ENCODE data around the gene ZBTB9. TPM values are rescaled to one million over a fixed set of nuclear protein-coding genes. Genes with fewer than 3 reads are reported as not detected.

Gene ZBTB9
- total RNA-seq, 1 experiment from 2014 or later = 19.4 TPM

DNA sequence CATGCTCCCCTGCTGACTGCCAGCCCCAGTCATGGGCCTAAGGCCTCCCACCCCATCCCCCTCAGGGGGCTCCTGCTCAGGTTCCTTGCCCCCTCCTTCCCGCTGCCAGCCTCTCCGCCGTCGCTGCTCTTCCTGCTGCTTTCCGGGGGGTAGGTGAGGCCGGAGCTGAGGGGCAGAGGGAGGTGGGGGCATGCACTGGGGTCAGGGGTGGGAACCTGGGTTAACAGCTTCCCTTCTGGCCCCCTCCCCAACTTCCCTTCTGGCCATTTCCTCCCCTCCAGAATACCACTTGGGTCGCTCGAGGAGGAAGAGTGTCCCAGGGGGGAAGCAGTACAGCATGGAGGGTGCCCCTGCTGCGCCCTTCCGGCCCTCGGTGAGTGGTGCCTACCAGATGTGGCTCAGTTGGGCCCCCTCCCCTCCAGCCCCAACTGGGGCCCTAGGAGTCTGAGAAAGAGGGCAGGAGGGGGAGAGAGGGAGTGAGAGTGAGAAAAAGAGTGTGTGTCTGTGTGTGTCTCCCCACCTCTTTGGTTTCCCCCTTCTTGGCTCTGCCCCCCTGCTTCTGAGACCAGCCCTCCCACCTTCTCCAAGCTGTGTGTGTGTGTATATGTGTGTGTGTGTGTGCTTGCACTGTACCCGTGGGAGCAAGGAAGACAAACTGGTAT is 22.4 kb upstream of the ZBTB9 start (continued):
- TF ChIP-seq, protein P1, sequence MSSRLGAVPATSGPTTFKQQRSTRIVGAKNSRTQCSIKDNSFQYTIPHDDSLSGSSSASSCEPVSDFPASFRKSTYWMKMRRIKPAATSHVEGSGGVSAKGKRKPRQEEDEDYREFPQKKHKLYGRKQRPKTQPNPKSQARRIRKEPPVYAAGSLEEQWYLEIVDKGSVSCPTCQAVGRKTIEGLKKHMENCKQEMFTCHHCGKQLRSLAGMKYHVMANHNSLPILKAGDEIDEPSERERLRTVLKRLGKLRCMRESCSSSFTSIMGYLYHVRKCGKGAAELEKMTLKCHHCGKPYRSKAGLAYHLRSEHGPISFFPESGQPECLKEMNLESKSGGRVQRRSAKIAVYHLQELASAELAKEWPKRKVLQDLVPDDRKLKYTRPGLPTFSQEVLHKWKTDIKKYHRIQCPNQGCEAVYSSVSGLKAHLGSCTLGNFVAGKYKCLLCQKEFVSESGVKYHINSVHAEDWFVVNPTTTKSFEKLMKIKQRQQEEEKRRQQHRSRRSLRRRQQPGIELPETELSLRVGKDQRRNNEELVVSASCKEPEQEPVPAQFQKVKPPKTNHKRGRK (CRISPR knock-in tag; IDR thresholded peaks at IDR 0.05; ENCODE audit: borderline replicate concordance) = no peak
- TF ChIP-seq JAZF1 (CRISPR knock-in tag; IDR thresholded peaks at IDR 0.05) (no peak), ETV6 (CRISPR knock-in tag; IDR thresholded peaks at IDR 0.05) (peak; percentile 98)

DNA sequence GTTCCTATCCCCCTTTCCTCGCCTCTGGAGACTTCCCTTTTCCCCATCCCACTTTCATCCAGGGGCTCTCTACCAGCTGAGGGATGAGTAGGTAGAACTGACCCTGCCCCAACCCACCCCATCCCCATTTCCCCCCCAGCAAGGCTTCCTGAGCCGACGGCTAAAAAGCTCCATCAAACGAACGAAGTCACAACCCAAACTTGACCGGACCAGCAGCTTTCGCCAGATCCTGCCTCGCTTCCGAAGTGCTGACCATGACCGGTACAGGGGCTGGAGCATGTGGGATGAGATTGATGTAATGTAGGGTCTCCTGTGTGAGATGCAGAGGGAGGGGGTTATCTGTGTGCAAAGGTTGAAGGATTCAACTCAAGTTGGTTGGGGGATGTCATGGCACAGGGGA is 21.8 kb upstream of the ZBTB9 start:
- CTCF ChIA-PET = interaction anchor here (0.9 to 1.5 kb wide), 4 partner anchors 14 to 155 kb away, joined by 3 to 7 read pairs (median 4); partner anchors contain the start of genes B3GALT4, CUTA and ZBTB9

More for the DNA sequence above, 21.8 kb upstream of the ZBTB9 start:
- Mint-ChIP-seq H3K36me3 (peaks cover 26% of the 10 kb centered on the region), H3K27ac (peak overlapping the region; percentile 93), H3K4me3 (peak overlapping the region; percentile 71), H3K27me3 (ENCODE audit: low read depth) (no peaks in the 10 kb centered on the region), H3K4me1 (peaks cover 53% of the 10 kb centered on the region), H3K9me3 (no peaks in the 10 kb centered on the region)
- POLR2A ChIA-PET = interaction anchor here (0.8 to 4.1 kb wide), 2 partner anchors 22 to 161 kb away, joined by 3 to 26 read pairs; partner anchors contain the start of genes RPS18, VPS52 and ZBTB9
- no peak for TF ChIP-seq ETV6 (CRISPR knock-in tag; IDR thresholded peaks at IDR 0.05)
- TF ChIP-seq, protein P2, sequence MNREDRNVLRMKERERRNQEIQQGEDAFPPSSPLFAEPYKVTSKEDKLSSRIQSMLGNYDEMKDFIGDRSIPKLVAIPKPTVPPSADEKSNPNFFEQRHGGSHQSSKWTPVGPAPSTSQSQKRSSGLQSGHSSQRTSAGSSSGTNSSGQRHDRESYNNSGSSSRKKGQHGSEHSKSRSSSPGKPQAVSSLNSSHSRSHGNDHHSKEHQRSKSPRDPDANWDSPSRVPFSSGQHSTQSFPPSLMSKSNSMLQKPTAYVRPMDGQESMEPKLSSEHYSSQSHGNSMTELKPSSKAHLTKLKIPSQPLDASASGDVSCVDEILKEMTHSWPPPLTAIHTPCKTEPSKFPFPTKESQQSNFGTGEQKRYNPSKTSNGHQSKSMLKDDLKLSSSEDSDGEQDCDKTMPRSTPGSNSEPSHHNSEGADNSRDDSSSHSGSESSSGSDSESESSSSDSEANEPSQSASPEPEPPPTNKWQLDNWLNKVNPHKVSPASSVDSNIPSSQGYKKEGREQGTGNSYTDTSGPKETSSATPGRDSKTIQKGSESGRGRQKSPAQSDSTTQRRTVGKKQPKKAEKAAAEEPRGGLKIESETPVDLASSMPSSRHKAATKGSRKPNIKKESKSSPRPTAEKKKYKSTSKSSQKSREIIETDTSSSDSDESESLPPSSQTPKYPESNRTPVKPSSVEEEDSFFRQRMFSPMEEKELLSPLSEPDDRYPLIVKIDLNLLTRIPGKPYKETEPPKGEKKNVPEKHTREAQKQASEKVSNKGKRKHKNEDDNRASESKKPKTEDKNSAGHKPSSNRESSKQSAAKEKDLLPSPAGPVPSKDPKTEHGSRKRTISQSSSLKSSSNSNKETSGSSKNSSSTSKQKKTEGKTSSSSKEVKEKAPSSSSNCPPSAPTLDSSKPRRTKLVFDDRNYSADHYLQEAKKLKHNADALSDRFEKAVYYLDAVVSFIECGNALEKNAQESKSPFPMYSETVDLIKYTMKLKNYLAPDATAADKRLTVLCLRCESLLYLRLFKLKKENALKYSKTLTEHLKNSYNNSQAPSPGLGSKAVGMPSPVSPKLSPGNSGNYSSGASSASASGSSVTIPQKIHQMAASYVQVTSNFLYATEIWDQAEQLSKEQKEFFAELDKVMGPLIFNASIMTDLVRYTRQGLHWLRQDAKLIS (CRISPR knock-in tag; IDR thresholded peaks at IDR 0.05; ENCODE audit: borderline replicate concordance) = no peak
- TF ChIP-seq ESRRA (CRISPR knock-in tag; IDR thresholded peaks at IDR 0.05; ENCODE audit: borderline replicate concordance) = no peak
- no peak for TF ChIP-seq ZNF232 (CRISPR knock-in tag; IDR thresholded peaks at IDR 0.05)
- no peak for TF ChIP-seq EMX1 (CRISPR knock-in tag; IDR thresholded peaks at IDR 0.05)
- TF ChIP-seq, protein P3, sequence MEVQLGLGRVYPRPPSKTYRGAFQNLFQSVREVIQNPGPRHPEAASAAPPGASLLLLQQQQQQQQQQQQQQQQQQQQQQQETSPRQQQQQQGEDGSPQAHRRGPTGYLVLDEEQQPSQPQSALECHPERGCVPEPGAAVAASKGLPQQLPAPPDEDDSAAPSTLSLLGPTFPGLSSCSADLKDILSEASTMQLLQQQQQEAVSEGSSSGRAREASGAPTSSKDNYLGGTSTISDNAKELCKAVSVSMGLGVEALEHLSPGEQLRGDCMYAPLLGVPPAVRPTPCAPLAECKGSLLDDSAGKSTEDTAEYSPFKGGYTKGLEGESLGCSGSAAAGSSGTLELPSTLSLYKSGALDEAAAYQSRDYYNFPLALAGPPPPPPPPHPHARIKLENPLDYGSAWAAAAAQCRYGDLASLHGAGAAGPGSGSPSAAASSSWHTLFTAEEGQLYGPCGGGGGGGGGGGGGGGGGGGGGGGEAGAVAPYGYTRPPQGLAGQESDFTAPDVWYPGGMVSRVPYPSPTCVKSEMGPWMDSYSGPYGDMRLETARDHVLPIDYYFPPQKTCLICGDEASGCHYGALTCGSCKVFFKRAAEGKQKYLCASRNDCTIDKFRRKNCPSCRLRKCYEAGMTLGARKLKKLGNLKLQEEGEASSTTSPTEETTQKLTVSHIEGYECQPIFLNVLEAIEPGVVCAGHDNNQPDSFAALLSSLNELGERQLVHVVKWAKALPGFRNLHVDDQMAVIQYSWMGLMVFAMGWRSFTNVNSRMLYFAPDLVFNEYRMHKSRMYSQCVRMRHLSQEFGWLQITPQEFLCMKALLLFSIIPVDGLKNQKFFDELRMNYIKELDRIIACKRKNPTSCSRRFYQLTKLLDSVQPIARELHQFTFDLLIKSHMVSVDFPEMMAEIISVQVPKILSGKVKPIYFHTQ (CRISPR knock-in tag; IDR thresholded peaks at IDR 0.05) = no peak
- TF ChIP-seq NFYB (CRISPR knock-in tag; conservative IDR thresholded peaks at IDR 0.05; ENCODE audit: low read depth) = no peak
- no peak for TF ChIP-seq ZNF317 (CRISPR knock-in tag; IDR thresholded peaks at IDR 0.05; ENCODE audit: borderline replicate concordance, low read depth)
- TF ChIP-seq, protein P4, sequence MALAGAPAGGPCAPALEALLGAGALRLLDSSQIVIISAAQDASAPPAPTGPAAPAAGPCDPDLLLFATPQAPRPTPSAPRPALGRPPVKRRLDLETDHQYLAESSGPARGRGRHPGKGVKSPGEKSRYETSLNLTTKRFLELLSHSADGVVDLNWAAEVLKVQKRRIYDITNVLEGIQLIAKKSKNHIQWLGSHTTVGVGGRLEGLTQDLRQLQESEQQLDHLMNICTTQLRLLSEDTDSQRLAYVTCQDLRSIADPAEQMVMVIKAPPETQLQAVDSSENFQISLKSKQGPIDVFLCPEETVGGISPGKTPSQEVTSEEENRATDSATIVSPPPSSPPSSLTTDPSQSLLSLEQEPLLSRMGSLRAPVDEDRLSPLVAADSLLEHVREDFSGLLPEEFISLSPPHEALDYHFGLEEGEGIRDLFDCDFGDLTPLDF (CRISPR knock-in tag; IDR thresholded peaks at IDR 0.05) = no peak
- no peak for TF ChIP-seq HMGA2 (CRISPR knock-in tag; IDR thresholded peaks at IDR 0.05)
- no peak for TF ChIP-seq PRRX2 (CRISPR knock-in tag; IDR thresholded peaks at IDR 0.05)
- TF ChIP-seq ZNF416 (CRISPR knock-in tag; IDR thresholded peaks at IDR 0.05) = no peak
- no peak for TF ChIP-seq CREM (CRISPR knock-in tag; IDR thresholded peaks at IDR 0.05)
- TF ChIP-seq SOX15 (CRISPR knock-in tag; IDR thresholded peaks at IDR 0.05) = no peak
- no peak for TF ChIP-seq TEAD4 (CRISPR knock-in tag; IDR thresholded peaks at IDR 0.05)
- no peak for TF ChIP-seq ZNF423 (CRISPR knock-in tag; IDR thresholded peaks at IDR 0.05)
- no peak for TF ChIP-seq KAT7 (CRISPR knock-in tag; IDR thresholded peaks at IDR 0.05; ENCODE audit: borderline replicate concordance)
- no peak for TF ChIP-seq MYBL2 (CRISPR knock-in tag; IDR thresholded peaks at IDR 0.05)
- DNase-seq (ENCODE audit: low spot score) (no peak), ATAC-seq (no peak)

Measured in WTC11 (cell line).